H1 (cell line): ENCODE data around the gene MAGI2. TPM values are rescaled to one million over a fixed set of nuclear protein-coding genes. Genes with fewer than 3 reads are reported as not detected.

ENCODE experiments used
- CTCF ChIA-PET: fragments of 300-600 bp; sonication (Branson Sonifier 250); formaldehyde crosslinking; loops from one replicate; lab custom pipeline; 2021; ENCODE audit not compliant: partially characterized antibody; lab: Charles Lee
- POLR2A ChIA-PET: fragments of 300-600 bp; sonication (Branson Sonifier 250); formaldehyde crosslinking; loops from one replicate; lab custom pipeline; 2021; ENCODE audit warnings: inconsistent platforms; ENCODE audit not compliant: partially characterized antibody; lab: Charles Lee
- DNase-seq, 2 experiments: peaks; one replicate each; pipeline versions ENCODE4 v3.0.0 to v3.0.0-alpha.2; 2010 to 2022; ENCODE audit warnings: low spot score in 2 of 2, low read depth in 1 of 2, mixed read lengths in 1 of 2
- FAIRE-seq: peaks from 2 replicates; lab custom pipeline; 2011; peaks lifted over from hg19 to GRCh38; lab: Jason Lieb, UNC
- H2AFZ ChIP-seq: 2 replicates; pipeline ENCODE4 v1.8.1; 2012; ENCODE audit warnings: low read length, inconsistent platforms
- H2AK5ac ChIP-seq: 2 replicates; pipeline ENCODE4 v1.6.1; 2013; ENCODE audit warnings: low read depth, low read length
- H2BK120ac ChIP-seq: replicated peaks from 2 replicates; pipeline ENCODE3; 2013; ENCODE audit warnings: low read depth, low read length, inconsistent platforms
- H2BK12ac ChIP-seq: 2 replicates; pipeline ENCODE4 v1.6.1; 2013; ENCODE audit warnings: low read depth, low read length
- H2BK15ac ChIP-seq: 2 replicates; pipeline ENCODE4 v1.6.1; 2013; ENCODE audit warnings: low read length
- H2BK20ac ChIP-seq: 2 replicates; pipeline ENCODE4 v1.6.1; 2013; ENCODE audit warnings: low read length
- H2BK5ac ChIP-seq: 2 replicates; pipeline ENCODE4 v1.6.1; 2013; ENCODE audit warnings: low read depth, low read length
- H3K14ac ChIP-seq: 2 replicates; pipeline ENCODE4 v1.6.1; 2013; ENCODE audit warnings: inconsistent platforms; ENCODE audit not compliant: insufficient read length
- H3K18ac ChIP-seq: 2 replicates; pipeline ENCODE4 v1.6.1; 2013; ENCODE audit warnings: low read length; ENCODE audit errors: extremely low read depth
- H3K23ac ChIP-seq: 2 replicates; pipeline ENCODE4 v1.6.1; 2013; ENCODE audit warnings: inconsistent platforms; ENCODE audit not compliant: insufficient read length
- H3K23me2 ChIP-seq: 2 replicates; pipeline ENCODE4 v1.6.1; 2013; ENCODE audit warnings: low read depth, low read length
- H3K27ac ChIP-seq: 2 replicates; pipeline ENCODE4 v1.6.1; 2011; ENCODE audit warnings: low read depth, low read length, inconsistent platforms
- H3K27me3 ChIP-seq, 4 experiments: replicated peaks in 1 of 4; 1 replicate in 1 of 4; 2 replicates in 3 of 4; pipeline versions ENCODE4 v1.6.1 to v1.8.1; 2011 to 2013; ENCODE audit warnings: low read length in 3 of 4, mild to moderate bottlenecking in 3 of 4, inconsistent platforms in 2 of 4, mixed read lengths in 2 of 4, moderate library complexity in 1 of 4; ENCODE audit not compliant: control insufficient read depth in 3 of 4, insufficient read depth in 3 of 4; ENCODE audit errors: extremely low read depth in 1 of 4
- H3K36me3 ChIP-seq, 4 experiments: 2 replicates each; pipeline versions ENCODE4 v1.6.1 to v1.8.1; 2011 to 2013; ENCODE audit warnings: mild to moderate bottlenecking in 4 of 4, low read length in 3 of 4, moderate library complexity in 2 of 4, control low read depth in 1 of 4, inconsistent platforms in 1 of 4; ENCODE audit not compliant: insufficient read depth in 4 of 4, control insufficient read depth in 2 of 4
- H3K4ac ChIP-seq: replicated peaks from 2 replicates; pipeline ENCODE3; 2013; ENCODE audit warnings: low read length, low read depth, mixed read lengths, inconsistent platforms; ENCODE audit not compliant: insufficient read length
- H3K4me1 ChIP-seq, 4 experiments: replicated peaks in 1 of 4; 1 replicate in 1 of 4; 2 replicates in 3 of 4; pipeline versions ENCODE4 v1.6.1 to v1.8.1; 2011 to 2013; ENCODE audit warnings: low read length in 3 of 4, inconsistent platforms in 2 of 4, mixed read lengths in 1 of 4; ENCODE audit not compliant: insufficient read depth in 4 of 4, control insufficient read depth in 3 of 4
- H3K4me2 ChIP-seq, 2 experiments: 2 replicates each; pipeline versions ENCODE4 v1.6.1 to v1.8.1; 2011 to 2013; ENCODE audit warnings: low read depth in 2 of 2, low read length in 2 of 2, control low read depth in 1 of 2, inconsistent platforms in 1 of 2, mild to moderate bottlenecking in 1 of 2; ENCODE audit not compliant: insufficient read depth in 1 of 2
- H3K4me3 ChIP-seq, 4 experiments: fragments of 200-600, 300-600 bp in 1 of 4; sonication (generic), shearing (Covaris generic), sonication (Bioruptor Twin) in 1 of 4; 2 replicates each; pipeline versions ENCODE4 v1.5.1 to v1.8.1; 2011 to 2016; ENCODE audit warnings: low read length in 4 of 4, low read depth in 3 of 4, control low read depth in 2 of 4, inconsistent platforms in 2 of 4, mild to moderate bottlenecking in 2 of 4, mixed read lengths in 1 of 4, moderate library complexity in 1 of 4; ENCODE audit not compliant: insufficient read depth in 2 of 4; ENCODE audit errors: extremely low read depth in 1 of 4
- H3K56ac ChIP-seq: replicated peaks from 2 replicates; pipeline ENCODE3; 2013; ENCODE audit warnings: low read depth, mild to moderate bottlenecking, mixed read lengths, low read length, inconsistent platforms; ENCODE audit not compliant: insufficient read length
- H3K79me1 ChIP-seq: 2 replicates; pipeline ENCODE4 v1.6.1; 2013; ENCODE audit warnings: low read depth, low read length, control low read depth
- H3K79me2 ChIP-seq, 2 experiments: 2 replicates each; pipeline versions ENCODE4 v1.6.1 to v1.8.1; 2012 to 2013; ENCODE audit warnings: low read length in 2 of 2, mild to moderate bottlenecking in 2 of 2, inconsistent platforms in 1 of 2; ENCODE audit not compliant: insufficient read depth in 2 of 2, control insufficient read depth in 1 of 2
- H3K9ac ChIP-seq, 4 experiments: replicated peaks in 1 of 4; 1 replicate in 1 of 4; 2 replicates in 3 of 4; pipeline versions ENCODE4 v1.6.1 to v1.8.1; 2011 to 2013; ENCODE audit warnings: low read depth in 3 of 4, low read length in 3 of 4, control low read depth in 2 of 4, mild to moderate bottlenecking in 2 of 4, moderate library complexity in 2 of 4, inconsistent platforms in 1 of 4; ENCODE audit errors: extremely low read depth in 1 of 4
- H3K9me3 ChIP-seq, 2 experiments: 2 replicates each; pipeline versions ENCODE4 v1.6.1 to v1.8.1; 2012 to 2013; ENCODE audit warnings: mild to moderate bottlenecking in 2 of 2, moderate library complexity in 2 of 2, control low read depth in 1 of 2, inconsistent platforms in 1 of 2, low read depth in 1 of 2, low read length in 1 of 2, mixed read lengths in 1 of 2; ENCODE audit not compliant: insufficient read depth in 2 of 2
- H4K20me1 ChIP-seq, 2 experiments: replicated peaks in 1 of 2; 2 replicates each; pipeline versions ENCODE3 to v1.8.1; 2011 to 2013; ENCODE audit warnings: inconsistent platforms in 2 of 2, low read length in 2 of 2, mild to moderate bottlenecking in 1 of 2; ENCODE audit not compliant: insufficient read depth in 2 of 2, control insufficient read depth in 1 of 2
- H4K5ac ChIP-seq: 2 replicates; pipeline ENCODE4 v1.6.1; 2013; ENCODE audit warnings: low read length, low read depth, mixed read lengths, inconsistent platforms; ENCODE audit not compliant: insufficient read length
- H4K8ac ChIP-seq: 2 replicates; pipeline ENCODE4 v1.8.0; 2013; ENCODE audit warnings: mild to moderate bottlenecking, moderate library complexity, low read length, inconsistent platforms; ENCODE audit not compliant: insufficient read depth; ENCODE audit errors: extremely low read depth
- H4K91ac ChIP-seq: replicated peaks from 2 replicates; pipeline ENCODE3; 2013; ENCODE audit warnings: low read length, mixed read lengths, inconsistent platforms; ENCODE audit not compliant: insufficient read length
- ATF3 ChIP-seq: IDR thresholded peaks from 2 replicates; pipeline ENCODE4 v1.6.1; 2011; ENCODE audit warnings: low read depth, mild to moderate bottlenecking, low read length; ENCODE audit not compliant: insufficient read depth
- GABPA ChIP-seq: IDR thresholded peaks from 2 replicates; pipeline ENCODE4 v1.6.1; 2011; ENCODE audit warnings: mild to moderate bottlenecking, low read length, moderate library complexity, borderline replicate concordance; ENCODE audit not compliant: insufficient read depth
- MAX ChIP-seq: IDR thresholded peaks from 2 replicates; pipeline ENCODE4 v1.6.1; 2012; ENCODE audit warnings: inconsistent platforms
- POLR2A ChIP-seq, 2 experiments: IDR thresholded peaks; 1 replicate in 1 of 2; 2 replicates in 1 of 2; pipeline ENCODE4 v1.6.1; 2011; ENCODE audit warnings: low read depth in 2 of 2, low read length in 2 of 2, mild to moderate bottlenecking in 2 of 2; ENCODE audit errors: control extremely low read depth in 1 of 2
- USF2 ChIP-seq: IDR thresholded peaks from 2 replicates; pipeline ENCODE4 v1.6.1; 2011; ENCODE audit warnings: low read length, improper control_type of control experiment
- WGBS, 2 experiments: shearing (Covaris generic) in 1 of 2; methylation state at CpG; one replicate each; pipeline versions ENCODE4 v1.1.6 to v1.1.7; 2013 to 2015; ENCODE audit warnings: low lambda C conversion rate in 2 of 2, mixed read lengths in 2 of 2, inconsistent platforms in 1 of 2, low coverage in 1 of 2, missing lambda C conversion rate in 1 of 2; ENCODE audit not compliant: insufficient replicate concordance in 2 of 2, insufficient coverage in 1 of 2, insufficient read length in 1 of 2; ENCODE audit errors: extremely low coverage in 1 of 2, missing lambda C conversion rate in 1 of 2; 5-methylcytosine and 5-hydroxymethylcytosine counted together
- polyA plus RNA-seq, 7 experiments: library from polyadenylated mRNA; depleted of rRNA in 3 of 7; stranded (reverse) in 5 of 7; unstranded in 2 of 7; fragments of >200 nt in 5 of 7; fragments of 200-250 nt in 2 of 7; gene quantifications; 1 replicate in 5 of 7; 2 replicates in 1 of 7; 4 replicates in 1 of 7; pipeline versions ENCODE4 v1.2.1 to v1.2.3, GENCODE V29; 2011 to 2013; ENCODE audit warnings: missing spikeins in 2 of 7, mixed read lengths in 2 of 7
- total RNA-seq: library from RNA; stranded (reverse); fragmentation: NEBNext Ultra II Directional; extraction: Animal tissue kit (Norgen Biotek cat#: 25700); gene quantifications from 2 replicates; pipeline ENCODE4 v1.2.1, GENCODE V29; 2021
- TF ChIP-seq, protein P1 (sequence below), 3 experiments: IDR thresholded peaks; 1 replicate in 2 of 3; 2 replicates in 1 of 3; pipeline versions ENCODE4 v1.5.1 to v1.6.1; 2011; ENCODE audit warnings: low read length in 3 of 3, mild to moderate bottlenecking in 3 of 3, inconsistent platforms in 2 of 3, low read depth in 1 of 3, moderate library complexity in 1 of 3; ENCODE audit not compliant: insufficient read depth in 1 of 3; ENCODE audit errors: control extremely low read depth in 1 of 3

MAGI2 gene
- total and polyA plus RNA-seq, 2 of the 8 experiments (the other 6 are each of a cell fraction or from before 2014, with no cell fraction given) = 6.0 to 27.3 TPM

GRCh38 chr7:79462390-79462789 is 8.9 kb upstream of the MAGI2 start:
- Histone ChIP-seq H3K56ac (no peak overlapping the region), H4K8ac (no peak overlapping the region), H3K79me1 (no peaks in the 10 kb centered on the region), H3K27ac (no peak overlapping the region), H2BK5ac (no peak overlapping the region), H3K4ac (no peak overlapping the region), H4K5ac (no peak overlapping the region), H3K9me3 (no peaks in the 10 kb centered on the region), H3K18ac (no peak overlapping the region), H2BK20ac (no peak overlapping the region), H3K4me2 (no peak overlapping the region), H3K14ac (no peak overlapping the region), H3K23me2 (no peaks in the 10 kb centered on the region), H2BK12ac (no peak overlapping the region), H4K20me1 (no peaks in the 10 kb centered on the region), H3K79me2 (no peaks in the 10 kb centered on the region), H2AFZ (no peak overlapping the region), H3K9ac (no peak overlapping the region), H2BK15ac (no peak overlapping the region), H3K4me1 (no peaks in the 10 kb centered on the region), H2BK120ac (no peak overlapping the region), H4K91ac (no peak overlapping the region), H3K23ac (no peak overlapping the region), H2AK5ac (no peak overlapping the region), H3K27me3 (no peaks in the 10 kb centered on the region), H3K36me3 (no peaks in the 10 kb centered on the region), H3K4me3 (no peak overlapping the region)
- WGBS, 2 experiments = 88% methylated on average over 2 of the region's 2 CpGs; no CpG with 5 or more reads in 1 of the 2 experiments
- no peak for DNase-seq
- ChIA-PET POLR2A (no interaction called here), CTCF (interaction anchor here (0.6 kb wide), 1 partner anchor 332 kb away, joined by 3 read pairs; no protein-coding TSS in a partner anchor)
- no peak for TF ChIP-seq ATF3
- no peak for TF ChIP-seq POLR2A (IDR thresholded peaks at IDR 0.05; ENCODE audit: control extremely low read depth in 1 of 2, low read depth in 2 of 2, low read length in 2 of 2)
- TF ChIP-seq, protein P1, sequence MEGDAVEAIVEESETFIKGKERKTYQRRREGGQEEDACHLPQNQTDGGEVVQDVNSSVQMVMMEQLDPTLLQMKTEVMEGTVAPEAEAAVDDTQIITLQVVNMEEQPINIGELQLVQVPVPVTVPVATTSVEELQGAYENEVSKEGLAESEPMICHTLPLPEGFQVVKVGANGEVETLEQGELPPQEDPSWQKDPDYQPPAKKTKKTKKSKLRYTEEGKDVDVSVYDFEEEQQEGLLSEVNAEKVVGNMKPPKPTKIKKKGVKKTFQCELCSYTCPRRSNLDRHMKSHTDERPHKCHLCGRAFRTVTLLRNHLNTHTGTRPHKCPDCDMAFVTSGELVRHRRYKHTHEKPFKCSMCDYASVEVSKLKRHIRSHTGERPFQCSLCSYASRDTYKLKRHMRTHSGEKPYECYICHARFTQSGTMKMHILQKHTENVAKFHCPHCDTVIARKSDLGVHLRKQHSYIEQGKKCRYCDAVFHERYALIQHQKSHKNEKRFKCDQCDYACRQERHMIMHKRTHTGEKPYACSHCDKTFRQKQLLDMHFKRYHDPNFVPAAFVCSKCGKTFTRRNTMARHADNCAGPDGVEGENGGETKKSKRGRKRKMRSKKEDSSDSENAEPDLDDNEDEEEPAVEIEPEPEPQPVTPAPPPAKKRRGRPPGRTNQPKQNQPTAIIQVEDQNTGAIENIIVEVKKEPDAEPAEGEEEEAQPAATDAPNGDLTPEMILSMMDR (IDR thresholded peaks at IDR 0.05; ENCODE audit: control extremely low read depth in 1 of 3, insufficient read depth in 1 of 3, low read depth in 1 of 3, low read length in 3 of 3) = no peak
- TF ChIP-seq GABPA = no peak
- TF ChIP-seq USF2 = no peak
- TF ChIP-seq MAX = no peak
- FAIRE-seq = no peak
